Measurements from ENCODE around the gene ABI1.

ABI1 gene

DNA sequence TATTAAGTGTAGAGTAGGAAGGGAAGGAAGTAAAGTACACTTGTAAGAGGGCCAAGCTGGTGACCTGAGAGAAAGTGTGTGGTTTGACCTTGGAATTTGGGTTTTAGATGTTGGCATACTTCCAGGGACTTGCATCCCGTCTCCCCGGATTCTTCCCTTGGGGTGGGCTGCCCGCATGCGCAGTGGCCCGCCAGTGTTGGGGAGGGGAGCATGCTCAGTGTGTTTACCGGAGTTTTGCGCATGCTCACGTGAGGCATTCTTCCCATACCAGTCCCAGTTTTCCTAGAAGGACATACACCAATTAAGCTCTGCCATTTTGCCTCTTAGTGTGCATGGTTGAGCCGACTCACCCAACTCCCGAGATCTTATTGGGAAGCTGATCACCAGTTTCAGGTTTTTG is 153.8 kb downstream of the ABI1 start:
- DNase-seq: no peak

- DNase-seq: peak; percentile 73 to 89 (median 84)
Observed at GRCh38 chr10:26706206-26706605, 154.6 kb downstream of the ABI1 start.

DNA sequence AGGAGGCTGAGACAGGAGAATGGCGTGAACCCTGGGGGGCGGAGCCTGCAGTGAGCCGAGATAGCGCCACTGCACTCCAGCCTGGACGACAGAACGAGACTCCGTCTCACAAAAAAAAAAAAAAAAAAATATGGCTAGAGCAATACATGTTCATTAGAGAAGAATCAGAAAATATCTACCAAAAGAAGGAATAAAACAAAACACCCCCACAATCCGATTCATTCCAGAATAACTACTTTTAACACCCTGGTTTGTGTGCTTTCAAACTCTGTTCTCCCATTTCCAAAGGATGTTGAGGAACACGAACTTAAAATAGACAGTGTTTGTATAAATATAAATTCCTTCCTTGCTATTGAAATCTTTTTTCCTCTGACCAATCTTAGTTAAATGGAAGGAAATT is 156.8 kb downstream of the ABI1 start:
- DNase-seq: no peak

DNA sequence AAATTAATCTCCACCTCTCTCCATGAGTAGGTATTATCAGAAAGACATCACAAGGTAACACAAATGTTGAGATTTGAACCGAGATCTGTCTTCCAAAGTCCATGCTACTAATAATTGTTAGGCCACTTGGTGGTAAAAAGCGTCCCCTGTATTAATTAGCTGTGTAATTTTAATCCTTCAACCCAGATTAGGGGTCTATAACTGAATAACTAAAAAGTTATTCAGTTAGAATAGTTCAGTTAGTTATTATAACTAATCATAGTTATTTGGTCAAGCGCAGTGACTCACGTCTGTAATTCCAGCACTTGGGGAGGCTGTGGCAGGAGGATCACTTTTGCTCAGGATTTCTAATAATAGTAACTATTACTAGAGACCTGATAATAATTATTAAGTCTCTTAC is 157.7 kb downstream of the ABI1 start:
- DNase-seq: no peak

- no peak for DNase-seq
Observed at GRCh38 chr10:26700884-26701630, 159.7 kb downstream of the ABI1 start.

- no peak for DNase-seq
Observed at GRCh38 chr10:26699631-26700030, 161.1 kb downstream of the ABI1 start.

GRCh38 chr10:26698909-26699308 is 161.8 kb downstream of the ABI1 start:
- no peak for DNase-seq

- DNase-seq: peak in 1 of 3 donors; percentile 20
Observed at GRCh38 chr10:26697922-26698608, 162.7 kb downstream of the ABI1 start.

GRCh38 chr10:26697163-26697921 is 163.4 kb downstream of the ABI1 start, which contains the start of gene PDSS1:
PDSS1 (plus strand) TSS chr10:26697701; CDS start chr10:26697712, 11 bp downstream.
- peak; percentile 93 to 94 (median 94) for DNase-seq

- no peak for DNase-seq
Observed at GRCh38 chr10:26696786-26697162, 164.0 kb downstream of the ABI1 start.
